Caco-2 (cell line): ENCODE measurements around the gene ST3GAL3. TPM values are rescaled to one million over a fixed set of nuclear protein-coding genes. Genes with fewer than 3 reads are reported as not detected.

ENCODE experiments used
- BruUV-seq: library from RNA; stranded (reverse); fragments of 400-500 nt; replicated peaks from 2 replicates; lab custom pipeline; 2021; lab: Mats Ljungman, UMichigan
- CTCF ChIA-PET: fragments of 300-600 bp; sonication (Branson Sonifier 250); formaldehyde crosslinking; loops from one replicate; lab custom pipeline; 2022; ENCODE audit warnings: antibody characterized with exemption; lab: Charles Lee
- POLR2A ChIA-PET: fragments of 300-600 bp; sonication (Branson Sonifier 250); formaldehyde crosslinking; loops from one replicate; lab custom pipeline; 2022; ENCODE audit warnings: antibody characterized with exemption; lab: Charles Lee
- DNase-seq, 2 experiments: peaks; one replicate each; pipeline versions ENCODE4 v3.0.0 to v3.0.0-alpha.2; 2020 to 2022
- H3K27me3 ChIP-seq: replicated peaks from 2 replicates; pipeline ENCODE4 v1.6.0; 2011; ENCODE audit warnings: low read length; ENCODE audit not compliant: control insufficient read depth, insufficient read depth
- H3K36me3 ChIP-seq: 2 replicates; pipeline ENCODE4 v1.5.1; 2011; ENCODE audit warnings: low read length; ENCODE audit not compliant: control insufficient read depth, insufficient read depth
- H3K4me1 ChIP-seq: fragments of 250-450 bp; sonication (Bioruptor Pico); 2 replicates; pipeline ENCODE4 v1.5.1; 2020; ENCODE audit warnings: mild to moderate bottlenecking
- H3K4me3 ChIP-seq: 2 replicates; pipeline ENCODE4 v1.5.1; 2011; ENCODE audit warnings: low read depth, mild to moderate bottlenecking, control low read depth, low read length
- H3K9me3 ChIP-seq: fragments of 250-450 bp; sonication (Bioruptor Pico); 2 replicates; pipeline ENCODE4 v1.5.1; 2020; ENCODE audit warnings: mild to moderate bottlenecking, moderate library complexity
- H3K27ac Mint-ChIP-seq: one replicate; pipeline ENCODE4 v1.8.0; 2022; ENCODE audit warnings: mixed read lengths; ENCODE audit not compliant: unreplicated experiment
- H3K27me3 Mint-ChIP-seq: one replicate; pipeline ENCODE4 v1.8.0; 2022; ENCODE audit warnings: mixed read lengths; ENCODE audit not compliant: insufficient read depth, unreplicated experiment
- H3K36me3 Mint-ChIP-seq: one replicate; pipeline ENCODE4 v1.8.0; 2022; ENCODE audit warnings: mild to moderate bottlenecking, mixed read lengths; ENCODE audit not compliant: insufficient read depth, unreplicated experiment
- H3K4me1 Mint-ChIP-seq: one replicate; pipeline ENCODE4 v1.8.0; 2022; ENCODE audit warnings: low read depth, mixed read lengths; ENCODE audit not compliant: unreplicated experiment
- H3K4me3 Mint-ChIP-seq: one replicate; pipeline ENCODE4 v1.8.0; 2022; ENCODE audit warnings: mild to moderate bottlenecking, moderate library complexity, mixed read lengths; ENCODE audit not compliant: unreplicated experiment
- H3K9me3 Mint-ChIP-seq: one replicate; pipeline ENCODE4 v1.8.0; 2022; ENCODE audit warnings: mixed read lengths; ENCODE audit not compliant: unreplicated experiment
- intact Hi-C: fragments of 100-400 bp; cut with micrococcal nuclease; formaldehyde crosslinking; loops from one replicate; pipeline ENCODE4 v1.10.0; 2022; ENCODE audit not compliant: unreplicated experiment
- total RNA-seq: library from RNA; stranded (reverse); gene quantifications from 2 replicates; pipeline ENCODE4 v1.2.3, GENCODE V29; 2022
- TF ChIP-seq, protein P1 (sequence below), 2 experiments: fragments of 200-600 bp in 1 of 2; IDR thresholded peaks; 1 replicate in 1 of 2; 2 replicates in 1 of 2; pipeline versions ENCODE4 v1.5.1 to v1.8.0; 2011 to 2022; ENCODE audit warnings: antibody characterized with exemption in 1 of 2, control low read depth in 1 of 2, inconsistent platforms in 1 of 2, low read depth in 1 of 2, low read length in 1 of 2, mild to moderate bottlenecking in 1 of 2, moderate library complexity in 1 of 2; ENCODE audit not compliant: insufficient read depth in 1 of 2, severe bottlenecking in 1 of 2, unreplicated experiment in 1 of 2

Gene ST3GAL3
- total RNA-seq, 1 experiment from 2014 or later, result 5.6 TPM

DNA sequence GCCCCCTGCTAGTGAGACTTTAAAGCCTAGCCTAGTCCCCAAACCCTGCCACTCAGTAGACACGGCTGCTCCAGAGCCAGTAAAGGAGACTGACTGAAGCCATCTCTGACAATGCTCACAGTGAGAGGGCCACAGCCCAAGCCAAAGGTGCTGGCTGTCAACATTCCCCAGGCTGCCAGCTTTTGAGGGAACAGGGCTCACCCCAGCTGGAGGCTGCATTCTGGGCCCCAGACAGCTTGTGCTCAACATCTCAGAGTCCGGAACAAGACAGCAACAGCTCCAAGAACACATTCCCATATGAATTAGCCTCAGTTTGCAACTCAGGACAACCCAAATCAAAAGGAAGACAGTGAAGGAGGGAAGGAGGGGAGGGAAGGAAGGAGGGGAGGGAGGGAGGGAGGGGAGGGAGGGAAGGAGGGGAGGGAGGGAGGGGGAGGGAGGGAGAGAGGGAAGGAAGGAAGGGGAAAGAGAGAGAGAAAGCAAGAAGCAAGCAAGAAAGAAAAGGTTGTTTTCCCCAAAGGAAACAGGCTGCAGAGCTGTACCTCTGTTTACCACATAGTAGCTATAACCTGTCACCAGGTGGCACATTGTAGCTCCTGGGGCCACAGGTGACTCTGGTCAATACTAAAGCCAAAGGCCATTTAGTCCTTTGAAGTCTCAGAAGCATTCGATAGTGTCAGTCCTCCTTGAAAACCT lies 231.7 kb downstream of the ST3GAL3 start:
- DNase-seq, result no peak
- Mint-ChIP-seq H3K36me3 (no peaks in the 10 kb centered on the region), H3K4me1 (no peaks in the 10 kb centered on the region), H3K4me3 (no peak overlapping the region), H3K9me3 (no peaks in the 10 kb centered on the region), H3K27ac (no peak overlapping the region), H3K27me3 (no peaks in the 10 kb centered on the region)
- no peaks in the 10 kb centered on the region for H3K27me3 ChIP-seq
- intact Hi-C loops, result no loop called here
- TF ChIP-seq, protein P1, sequence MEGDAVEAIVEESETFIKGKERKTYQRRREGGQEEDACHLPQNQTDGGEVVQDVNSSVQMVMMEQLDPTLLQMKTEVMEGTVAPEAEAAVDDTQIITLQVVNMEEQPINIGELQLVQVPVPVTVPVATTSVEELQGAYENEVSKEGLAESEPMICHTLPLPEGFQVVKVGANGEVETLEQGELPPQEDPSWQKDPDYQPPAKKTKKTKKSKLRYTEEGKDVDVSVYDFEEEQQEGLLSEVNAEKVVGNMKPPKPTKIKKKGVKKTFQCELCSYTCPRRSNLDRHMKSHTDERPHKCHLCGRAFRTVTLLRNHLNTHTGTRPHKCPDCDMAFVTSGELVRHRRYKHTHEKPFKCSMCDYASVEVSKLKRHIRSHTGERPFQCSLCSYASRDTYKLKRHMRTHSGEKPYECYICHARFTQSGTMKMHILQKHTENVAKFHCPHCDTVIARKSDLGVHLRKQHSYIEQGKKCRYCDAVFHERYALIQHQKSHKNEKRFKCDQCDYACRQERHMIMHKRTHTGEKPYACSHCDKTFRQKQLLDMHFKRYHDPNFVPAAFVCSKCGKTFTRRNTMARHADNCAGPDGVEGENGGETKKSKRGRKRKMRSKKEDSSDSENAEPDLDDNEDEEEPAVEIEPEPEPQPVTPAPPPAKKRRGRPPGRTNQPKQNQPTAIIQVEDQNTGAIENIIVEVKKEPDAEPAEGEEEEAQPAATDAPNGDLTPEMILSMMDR (IDR thresholded peaks at IDR 0.05; ENCODE audit: insufficient read depth in 1 of 2, low read depth in 1 of 2, low read length in 1 of 2, severe bottlenecking in 1 of 2, unreplicated experiment in 1 of 2), result no peak
- no peaks in the 10 kb centered on the region for H3K9me3 ChIP-seq
- H3K36me3 ChIP-seq, result no peaks in the 10 kb centered on the region
- H3K4me3 ChIP-seq, result no peak overlapping the region
- POLR2A ChIA-PET, result no interaction called here
- CTCF ChIA-PET, result interaction anchor here (1.4 kb wide), 1 partner anchor 176 kb away, joined by 5 read pairs; no protein-coding TSS in a partner anchor
- H3K4me1 ChIP-seq, result peaks cover 9% of the 10 kb centered on the region
- BruUV-seq, result no TSS peak

DNA sequence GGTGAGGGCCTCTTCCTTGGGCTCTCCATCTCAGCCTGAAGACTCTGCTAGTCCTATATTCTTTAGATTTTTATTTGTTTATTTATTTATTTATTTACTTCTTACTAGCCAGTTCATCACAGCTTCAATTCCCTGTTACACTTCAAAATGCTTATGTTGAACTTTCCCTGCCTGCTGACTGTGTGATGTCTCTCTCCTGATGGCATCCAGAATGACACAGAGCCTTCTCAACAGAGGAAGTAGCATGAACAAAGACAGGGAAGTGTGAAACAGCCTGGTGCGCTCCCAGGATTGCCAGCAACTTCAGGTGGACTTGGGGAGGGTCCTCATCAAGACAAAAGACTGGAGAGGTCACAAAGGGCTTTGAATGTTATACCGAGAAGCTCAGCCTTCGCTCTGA lies 235.1 kb downstream of the ST3GAL3 start:
- Histone ChIP-seq H3K4me3 (no peak overlapping the region), H3K9me3 (no peaks in the 10 kb centered on the region), H3K4me1 (no peaks in the 10 kb centered on the region), H3K36me3 (no peaks in the 10 kb centered on the region), H3K27me3 (no peaks in the 10 kb centered on the region)
- Mint-ChIP-seq H3K27ac (no peak overlapping the region), H3K36me3 (peaks cover 6% of the 10 kb centered on the region), H3K9me3 (no peaks in the 10 kb centered on the region), H3K4me1 (no peaks in the 10 kb centered on the region), H3K27me3 (no peaks in the 10 kb centered on the region), H3K4me3 (no peak overlapping the region)
- no TSS peak for BruUV-seq
- intact Hi-C loops, result no loop called here
- ChIA-PET POLR2A (no interaction called here), CTCF (no interaction called here)
- no peak for DNase-seq
- TF ChIP-seq, protein P1 (IDR thresholded peaks at IDR 0.05; ENCODE audit: insufficient read depth in 1 of 2, low read depth in 1 of 2, low read length in 1 of 2, severe bottlenecking in 1 of 2, unreplicated experiment in 1 of 2), result no peak

GRCh38 chr1:43944860-43945259 lies 237.5 kb downstream of the ST3GAL3 start:
- no peak overlapping the region for H3K27ac Mint-ChIP-seq
- no peaks in the 10 kb centered on the region for H3K4me1 ChIP-seq
- no peaks in the 10 kb centered on the region for H3K27me3 ChIP-seq
- H3K27me3 Mint-ChIP-seq, result no peaks in the 10 kb centered on the region
- TF ChIP-seq, protein P1 (IDR thresholded peaks at IDR 0.05; ENCODE audit: insufficient read depth in 1 of 2, low read depth in 1 of 2, low read length in 1 of 2, severe bottlenecking in 1 of 2, unreplicated experiment in 1 of 2), result no peak
- peaks cover 6% of the 10 kb centered on the region for H3K36me3 Mint-ChIP-seq
- H3K9me3 Mint-ChIP-seq, result no peaks in the 10 kb centered on the region
- DNase-seq, result no peak
- intact Hi-C loops, result no loop called here
- H3K4me3 ChIP-seq, result no peak overlapping the region
- no TSS peak for BruUV-seq
- H3K4me1 Mint-ChIP-seq, result no peaks in the 10 kb centered on the region
- no peaks in the 10 kb centered on the region for H3K9me3 ChIP-seq
- POLR2A ChIA-PET, result no interaction called here
- CTCF ChIA-PET, result interaction anchor here (1.1 kb wide), 1 partner anchor 181 kb away, joined by 5 read pairs; no protein-coding TSS in a partner anchor
- no peaks in the 10 kb centered on the region for H3K36me3 ChIP-seq
- H3K4me3 Mint-ChIP-seq, result no peak overlapping the region
